PC-9 (cell line): ENCODE measurements around the gene INO80.

Experiments used
- CTCF ChIP-seq: fragments of 200-600 bp; sonication (generic); conservative IDR thresholded peaks from 2 replicates; pipeline ENCODE4 v1.6.1; 2017; ENCODE audit warnings: mixed run types, antibody characterized with exemption, mild to moderate bottlenecking, moderate library complexity
- EZH2 ChIP-seq: fragments of 200-600 bp; sonication (generic); IDR thresholded peaks from 2 replicates; pipeline ENCODE4 v1.8.0; 2017; ENCODE audit warnings: antibody characterized with exemption, low read depth

- no peak for TF ChIP-seq EZH2
- TF ChIP-seq CTCF, result no peak
These were observed 64.9 kb downstream of the INO80 start for GRCh38 chr15:41051139-41051538.
